ENCODE measurements around the gene EID2. TPM values are rescaled to one million over a fixed set of nuclear protein-coding genes. Genes with fewer than 3 reads are reported as not detected.

Gene EID2
- total RNA-seq, 1 donor from 2014 or later, result 6.8 TPM

DNA sequence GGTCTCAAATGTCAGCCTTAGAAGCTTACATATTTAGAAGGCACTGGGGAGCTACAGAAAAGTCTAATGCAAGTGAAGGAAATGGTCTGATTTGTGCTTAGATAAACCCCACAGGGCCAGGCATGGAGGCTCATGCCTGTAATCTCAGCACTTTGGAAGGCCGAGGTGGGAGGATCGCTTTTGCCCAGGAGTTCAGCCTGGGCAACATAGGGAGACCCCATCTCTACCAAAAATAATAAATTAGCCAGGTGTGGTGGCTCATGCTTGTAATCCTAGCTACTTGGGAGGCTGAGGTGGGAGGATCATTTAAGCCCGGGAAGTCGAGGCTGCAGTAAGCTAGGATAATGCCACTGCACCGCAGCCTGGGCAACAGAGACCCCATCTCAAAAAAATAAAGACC, 43.9 kb downstream of the EID2 start:
- Histone ChIP-seq H3K36me3 (ENCODE audit: control insufficient read depth, insufficient read depth, low read length) (peaks cover 2% of the 10 kb centered on the region), H3K4me3 (ENCODE audit: low read depth, low read length) (no peak overlapping the region), H3K27me3 (ENCODE audit: control insufficient read depth, insufficient read depth, low read length) (peaks cover 5% of the 10 kb centered on the region)
- TF ChIP-seq, protein P1, sequence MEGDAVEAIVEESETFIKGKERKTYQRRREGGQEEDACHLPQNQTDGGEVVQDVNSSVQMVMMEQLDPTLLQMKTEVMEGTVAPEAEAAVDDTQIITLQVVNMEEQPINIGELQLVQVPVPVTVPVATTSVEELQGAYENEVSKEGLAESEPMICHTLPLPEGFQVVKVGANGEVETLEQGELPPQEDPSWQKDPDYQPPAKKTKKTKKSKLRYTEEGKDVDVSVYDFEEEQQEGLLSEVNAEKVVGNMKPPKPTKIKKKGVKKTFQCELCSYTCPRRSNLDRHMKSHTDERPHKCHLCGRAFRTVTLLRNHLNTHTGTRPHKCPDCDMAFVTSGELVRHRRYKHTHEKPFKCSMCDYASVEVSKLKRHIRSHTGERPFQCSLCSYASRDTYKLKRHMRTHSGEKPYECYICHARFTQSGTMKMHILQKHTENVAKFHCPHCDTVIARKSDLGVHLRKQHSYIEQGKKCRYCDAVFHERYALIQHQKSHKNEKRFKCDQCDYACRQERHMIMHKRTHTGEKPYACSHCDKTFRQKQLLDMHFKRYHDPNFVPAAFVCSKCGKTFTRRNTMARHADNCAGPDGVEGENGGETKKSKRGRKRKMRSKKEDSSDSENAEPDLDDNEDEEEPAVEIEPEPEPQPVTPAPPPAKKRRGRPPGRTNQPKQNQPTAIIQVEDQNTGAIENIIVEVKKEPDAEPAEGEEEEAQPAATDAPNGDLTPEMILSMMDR (IDR thresholded peaks at IDR 0.05; ENCODE audit: insufficient read depth, low read length, severe bottlenecking), result no peak
- no peak for DNase-seq (ENCODE audit: low read depth)
- FAIRE-seq, result no peak

DNA sequence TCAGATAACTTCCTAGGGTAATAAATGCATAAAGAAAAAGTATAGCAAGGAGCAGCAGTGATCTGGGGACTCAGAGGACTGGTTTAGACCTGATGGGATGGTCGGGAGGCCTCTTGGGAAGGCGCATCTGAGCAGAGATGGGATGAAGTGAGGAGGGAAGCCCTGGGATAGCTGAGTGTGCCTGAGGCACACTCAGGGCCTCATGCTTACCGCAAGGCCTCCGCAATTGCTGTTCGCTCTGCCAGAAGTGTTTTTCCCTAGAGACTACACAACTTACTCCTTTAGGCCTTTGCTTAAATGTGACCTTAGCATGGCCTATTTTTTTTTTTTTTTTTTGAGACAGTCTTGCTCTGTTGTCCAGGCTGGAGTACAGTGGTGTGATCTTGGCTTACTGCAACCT, 45.3 kb downstream of the EID2 start:
- DNase-seq (ENCODE audit: low read depth) (no peak), FAIRE-seq (no peak)
- Histone ChIP-seq H3K27me3 (ENCODE audit: control insufficient read depth, insufficient read depth, low read length) (peaks cover 5% of the 10 kb centered on the region), H3K36me3 (ENCODE audit: control insufficient read depth, insufficient read depth, low read length) (peaks cover 4% of the 10 kb centered on the region), H3K4me3 (ENCODE audit: low read depth, low read length) (no peak overlapping the region)
- TF ChIP-seq, protein P1 (IDR thresholded peaks at IDR 0.05; ENCODE audit: insufficient read depth, low read length, severe bottlenecking), result no peak

DNA sequence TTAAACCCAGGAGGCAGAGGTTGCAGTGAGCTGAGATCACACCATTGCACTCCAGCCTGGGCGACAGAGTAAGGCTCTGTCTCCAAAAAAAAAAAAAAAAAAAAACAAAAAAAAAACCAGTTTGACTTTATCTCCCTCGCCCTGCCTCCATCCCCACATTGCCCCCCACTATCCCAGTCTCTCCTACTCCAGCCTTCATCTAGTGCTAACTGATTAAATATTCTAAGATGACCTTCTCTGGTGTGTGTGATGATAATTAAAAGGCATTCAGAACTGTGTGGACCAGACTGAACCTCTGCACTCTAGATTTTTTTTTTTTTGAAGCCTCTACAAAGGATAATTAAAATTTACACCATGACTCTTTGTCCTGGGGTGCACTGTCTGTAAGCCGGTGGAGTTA, 47.2 kb downstream of the EID2 start:
- Histone ChIP-seq H3K4me3 (ENCODE audit: low read depth, low read length) (no peak overlapping the region), H3K27me3 (ENCODE audit: control insufficient read depth, insufficient read depth, low read length) (no peaks in the 10 kb centered on the region), H3K36me3 (ENCODE audit: control insufficient read depth, insufficient read depth, low read length) (peaks cover 17% of the 10 kb centered on the region)
- TF ChIP-seq, protein P1 (IDR thresholded peaks at IDR 0.05; ENCODE audit: insufficient read depth, low read length, severe bottlenecking), result no peak
- no peak for FAIRE-seq
- no peak for DNase-seq (ENCODE audit: low read depth)

DNA sequence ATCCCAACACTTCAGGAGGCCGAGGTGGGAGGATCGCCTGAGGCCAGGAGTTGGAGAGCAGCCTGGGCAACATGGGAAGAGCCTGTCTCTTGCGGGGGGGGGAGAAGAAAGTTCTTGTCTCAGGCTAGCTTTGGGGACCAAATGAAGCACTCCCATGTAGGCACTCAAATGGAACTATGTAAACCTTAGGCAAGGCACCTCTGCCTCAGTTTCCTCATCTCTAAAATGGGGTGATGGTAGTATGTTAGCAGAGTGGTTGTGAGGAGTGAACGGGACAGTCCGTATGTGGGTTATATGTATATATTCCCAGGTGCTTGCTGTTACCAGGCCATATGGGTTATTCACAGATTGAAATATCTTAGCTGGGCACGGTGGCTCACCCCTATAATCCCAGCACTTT, 47.7 kb downstream of the EID2 start:
- Histone ChIP-seq H3K4me3 (ENCODE audit: low read depth, low read length) (no peak overlapping the region), H3K36me3 (ENCODE audit: control insufficient read depth, insufficient read depth, low read length) (peaks cover 19% of the 10 kb centered on the region), H3K27me3 (ENCODE audit: control insufficient read depth, insufficient read depth, low read length) (no peaks in the 10 kb centered on the region)
- DNase-seq (ENCODE audit: low read depth) (no peak), FAIRE-seq (no peak)
- TF ChIP-seq, protein P1 (IDR thresholded peaks at IDR 0.05; ENCODE audit: insufficient read depth, low read length, severe bottlenecking), result no peak

DNA sequence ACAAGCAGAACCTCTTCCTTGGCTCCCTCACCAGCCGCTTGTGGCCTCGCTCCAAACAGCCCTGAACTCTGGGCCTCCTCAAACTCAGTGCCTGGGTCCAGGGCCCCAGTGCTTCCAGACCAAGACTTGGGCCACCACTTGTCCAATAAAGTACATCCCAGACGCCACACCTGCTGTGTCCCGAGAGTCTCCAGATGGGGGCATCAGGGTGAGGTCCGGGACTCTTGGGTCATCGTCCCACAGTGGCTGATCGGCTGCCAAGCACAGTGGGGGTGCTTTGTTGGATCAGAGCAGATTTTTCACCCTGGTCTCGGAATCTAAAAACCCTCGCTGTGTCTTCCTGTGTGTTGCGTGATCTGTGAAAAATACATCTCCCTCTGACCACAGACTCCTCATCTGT, 50.2 kb downstream of the EID2 start:
- no peak overlapping the region for H3K4me3 ChIP-seq (ENCODE audit: low read depth, low read length)
- no peak for DNase-seq (ENCODE audit: low read depth)
- peaks cover 31% of the 10 kb centered on the region for H3K36me3 ChIP-seq (ENCODE audit: control insufficient read depth, insufficient read depth, low read length)
- TF ChIP-seq, protein P1 (IDR thresholded peaks at IDR 0.05; ENCODE audit: insufficient read depth, low read length, severe bottlenecking), result no peak
- no peaks in the 10 kb centered on the region for H3K27me3 ChIP-seq (ENCODE audit: control insufficient read depth, insufficient read depth, low read length)
- FAIRE-seq, result peak; percentile 28

Other genes with a start within 250 kb of the EID2 start
- gene IFNL1, start 243.8 kb downstream of the EID2 start, total RNA-seq, result not detected in 2 replicates
- gene LRFN1, start 219.3 kb downstream of the EID2 start, total RNA-seq, result under 0.01 TPM in 2 replicates
- gene GMFG, start 204.1 kb downstream of the EID2 start, total RNA-seq, result not detected in 2 replicates
- 19.2 and 38.7 TPM in 2 replicates for gene SAMD4B, start 197.7 kb downstream of the EID2 start, total RNA-seq
- gene PAF1, start 149.1 kb downstream of the EID2 start, total RNA-seq, result 31.6 and 59.9 TPM in 2 replicates
- 6.8 and 7.7 TPM in 2 replicates for gene MED29, start 148.8 kb downstream of the EID2 start, total RNA-seq
- 3.4 and 5.0 TPM in 2 replicates for gene ZFP36, start 133.3 kb downstream of the EID2 start, total RNA-seq
- 3.3 and 5.3 TPM in 2 replicates for gene PLEKHG2, start 127.5 kb downstream of the EID2 start, total RNA-seq
- gene RPS16, start 104.2 kb downstream of the EID2 start, total RNA-seq, result 75.3 and 94.3 TPM in 2 replicates
- gene SUPT5H, start 94.6 kb downstream of the EID2 start, total RNA-seq, result 41.9 and 48.1 TPM in 2 replicates
- 84.2 and 99.5 TPM in 2 replicates for gene TIMM50, start 59.3 kb downstream of the EID2 start, total RNA-seq
- 0.26 TPM in 1 of 2 replicates, not detected in the other for gene DLL3, start 41.2 kb downstream of the EID2 start, total RNA-seq
- not detected in 2 replicates for gene SELENOV, start 25.0 kb downstream of the EID2 start, total RNA-seq
- gene EID2B, start 7.3 kb downstream of the EID2 start, total RNA-seq, result 0.79 and 1.7 TPM in 2 replicates
- not detected in 2 replicates for gene LGALS13, start 62.4 kb upstream of the EID2 start, total RNA-seq
- gene LGALS16, start 115.8 kb upstream of the EID2 start, total RNA-seq, result not detected in 2 replicates
- not detected in 2 replicates for gene LGALS14, start 164.3 kb upstream of the EID2 start, total RNA-seq
- gene CLC, start 197.9 kb upstream of the EID2 start, total RNA-seq, result not detected in 2 replicates
- not detected in 2 replicates for gene LEUTX, start 238.7 kb upstream of the EID2 start, total RNA-seq

All from bronchial epithelial cell (primary cell).